GM21825 (cell line): ENCODE measurements around the gene ZNF497.
"Not testable (repeated sequence)": the region's sequence is repeated elsewhere in the genome, so short reads cannot be mapped to it uniquely, and the experiment has no call there.

Experiments
- ATAC-seq: cut with Tn5 transposase; IDR thresholded peaks from one replicate; pipeline ENCODE4 v1.9.1; 2021; ENCODE audit warnings: mild to moderate bottlenecking, moderate library complexity; ENCODE audit not compliant: unreplicated experiment

ZNF497 gene

GRCh38 chr19:58362272-58362994 lies at the start of gene ZNF497:
Gene ZNF497 (minus strand): TSS chr19:58362751. CDS start chr19:58357635, 5,116 bp downstream.
- peak; percentile 83 for ATAC-seq

DNA sequence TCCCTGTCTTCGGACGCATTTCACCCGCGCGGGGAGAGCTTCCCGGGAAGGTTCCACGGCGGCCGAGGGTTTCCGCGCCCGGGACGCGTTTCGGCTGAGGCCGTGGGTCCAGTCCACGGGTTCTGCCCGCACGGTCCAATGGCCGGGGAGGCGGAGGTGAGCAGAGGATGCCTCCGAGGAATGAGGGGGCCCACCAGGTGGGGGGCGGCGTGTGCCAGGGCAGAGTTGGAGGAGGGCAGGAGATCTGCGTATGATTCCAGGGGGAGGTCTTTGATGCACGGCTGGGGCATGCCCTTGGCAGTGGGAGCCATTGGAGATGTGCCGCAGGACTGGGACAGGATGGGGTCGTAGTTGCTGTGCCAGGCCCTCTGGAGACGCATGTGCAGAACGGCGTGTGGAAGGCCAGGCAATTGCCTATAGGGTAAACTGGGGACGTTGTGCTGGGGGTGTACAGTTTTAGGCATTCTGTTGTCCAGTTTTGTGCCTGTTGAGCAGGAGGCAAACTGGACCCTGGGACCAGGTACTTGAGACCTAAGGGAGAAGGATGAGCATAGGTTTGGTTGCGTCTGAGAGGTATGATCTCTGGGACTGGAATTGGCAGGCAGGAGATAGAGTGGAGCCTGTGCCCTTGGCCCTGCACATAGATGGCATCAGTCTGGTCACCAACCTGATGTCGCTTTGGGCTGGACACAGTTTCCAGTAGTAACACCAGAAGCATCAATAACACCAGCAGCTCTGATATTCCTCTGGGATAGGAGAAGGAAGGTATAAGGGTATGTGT lies 46.6 kb upstream of the ZNF497 start:
- peak; percentile 18 for ATAC-seq

- peak; percentile 81 for ATAC-seq
These were observed 45.8 kb upstream of the ZNF497 start, which contains the start of gene ZNF584 for GRCh38 chr19:58408152-58409009. Gene ZNF584 (plus strand): TSS chr19:58408649. CDS start chr19:58409148, 499 bp downstream.

GRCh38 chr19:58407658-58408151 lies 45.2 kb upstream of the ZNF497 start:
- peak; percentile 3 for ATAC-seq

DNA sequence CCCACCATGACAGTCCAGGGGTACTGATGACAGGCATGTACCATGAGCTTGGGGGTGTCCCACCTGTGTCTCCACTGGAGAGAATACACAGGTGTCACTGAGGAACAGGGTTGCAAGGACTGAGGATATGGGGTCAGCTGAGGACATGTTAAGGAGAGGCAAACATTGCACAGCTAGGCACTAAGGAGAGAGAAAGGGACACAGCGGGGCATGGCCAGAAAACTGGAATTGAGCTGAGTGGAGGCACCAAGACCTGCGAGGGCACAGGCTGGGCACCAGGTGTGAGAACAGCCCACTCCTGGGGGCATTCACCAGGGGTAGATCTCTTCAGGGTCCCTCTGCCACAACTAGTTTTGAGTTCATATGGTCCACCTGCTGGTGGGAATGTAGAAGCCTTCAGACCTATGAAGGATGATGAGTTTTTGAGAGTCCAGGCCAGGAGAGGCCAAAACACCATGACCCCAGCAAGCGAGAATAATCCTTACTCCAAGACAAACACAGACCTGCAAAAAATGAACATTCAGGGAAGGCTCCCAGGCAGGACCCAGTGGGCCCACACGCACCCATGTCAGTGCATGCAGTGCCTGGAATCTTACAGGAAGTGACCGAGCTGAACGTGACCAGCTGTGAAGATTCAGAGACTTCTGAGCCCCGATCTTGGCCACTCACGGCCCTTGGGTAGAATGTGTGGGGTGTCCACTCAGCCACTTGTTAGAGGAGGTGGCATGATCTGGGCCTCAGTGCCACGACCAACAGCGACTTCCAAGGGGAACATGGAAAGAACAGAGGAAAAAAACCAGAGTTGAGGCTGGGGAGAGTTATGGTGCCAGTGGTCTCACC lies 44.5 kb upstream of the ZNF497 start:
- no peak for ATAC-seq

DNA sequence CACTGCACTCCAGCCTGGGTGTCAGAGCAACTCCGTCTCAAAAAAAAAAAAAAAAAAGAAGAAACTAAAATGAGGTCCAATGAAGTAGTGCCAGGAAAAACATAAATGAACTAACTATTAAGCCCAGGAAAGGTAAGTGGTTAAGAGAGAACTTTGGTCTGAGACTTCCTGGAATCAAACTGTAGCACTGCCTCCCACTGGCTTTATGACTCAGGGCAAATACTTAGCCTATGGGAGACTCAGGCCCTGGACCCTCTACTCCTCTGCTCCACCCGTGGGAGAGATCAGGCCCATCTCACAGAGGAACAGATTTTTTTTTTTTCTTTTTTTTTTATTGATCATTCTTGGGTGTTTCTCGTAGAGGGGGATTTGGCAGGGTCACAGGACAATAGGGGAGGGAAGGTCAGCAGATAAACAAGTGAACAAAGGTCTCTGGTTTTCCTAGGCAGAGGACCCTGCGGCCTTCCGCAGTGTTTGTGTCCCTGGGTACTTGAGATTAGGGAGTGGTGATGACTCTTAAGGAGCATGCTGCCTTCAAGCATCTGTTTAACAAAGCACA lies 41.4 kb upstream of the ZNF497 start:
- ATAC-seq, result not testable (repeated sequence)

DNA sequence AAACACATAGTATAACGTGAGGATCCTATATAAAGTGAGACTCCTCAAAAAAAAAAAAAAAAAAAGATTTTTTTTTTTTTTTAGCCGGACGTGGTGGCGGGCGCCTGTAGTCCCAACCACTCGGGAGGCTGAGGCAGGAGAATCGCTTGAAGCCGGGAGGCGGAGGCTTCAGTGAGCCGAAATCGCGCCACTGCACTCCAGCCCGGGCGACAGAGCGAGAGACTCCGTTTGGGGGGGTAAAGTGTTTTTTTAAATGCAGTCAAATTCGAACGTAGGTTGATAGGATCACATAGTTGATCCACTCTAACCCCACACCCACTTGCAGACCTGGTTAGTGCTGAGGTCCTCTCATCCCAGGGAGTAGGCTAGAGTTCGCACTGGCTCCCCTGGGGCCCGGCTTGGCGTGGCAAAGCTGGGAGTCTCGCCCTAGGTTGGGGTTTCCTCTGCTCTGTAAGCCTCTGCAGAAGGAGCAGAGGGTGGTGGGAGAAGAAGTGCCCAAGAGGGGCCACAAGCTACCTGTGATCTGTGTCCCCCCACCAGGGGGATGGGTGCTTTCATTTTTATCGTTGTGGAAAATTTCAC lies 39.4 kb upstream of the ZNF497 start:
- ATAC-seq, result no peak

- peak; percentile 97 for ATAC-seq
These were observed 38.6 kb upstream of the ZNF497 start for GRCh38 chr19:58400916-58401839.

- ATAC-seq, result no peak
These were observed 37.9 kb upstream of the ZNF497 start for GRCh38 chr19:58400316-58400915.

GRCh38 chr19:58399903-58400302 lies 37.4 kb upstream of the ZNF497 start:
- no peak for ATAC-seq

GRCh38 chr19:58398545-58398944 lies 36.0 kb upstream of the ZNF497 start:
- no peak for ATAC-seq

- no peak for ATAC-seq
These were observed 35.5 kb upstream of the ZNF497 start for GRCh38 chr19:58398087-58398486.

- no peak for ATAC-seq
These were observed 35.0 kb upstream of the ZNF497 start for GRCh38 chr19:58397533-58398037.

DNA sequence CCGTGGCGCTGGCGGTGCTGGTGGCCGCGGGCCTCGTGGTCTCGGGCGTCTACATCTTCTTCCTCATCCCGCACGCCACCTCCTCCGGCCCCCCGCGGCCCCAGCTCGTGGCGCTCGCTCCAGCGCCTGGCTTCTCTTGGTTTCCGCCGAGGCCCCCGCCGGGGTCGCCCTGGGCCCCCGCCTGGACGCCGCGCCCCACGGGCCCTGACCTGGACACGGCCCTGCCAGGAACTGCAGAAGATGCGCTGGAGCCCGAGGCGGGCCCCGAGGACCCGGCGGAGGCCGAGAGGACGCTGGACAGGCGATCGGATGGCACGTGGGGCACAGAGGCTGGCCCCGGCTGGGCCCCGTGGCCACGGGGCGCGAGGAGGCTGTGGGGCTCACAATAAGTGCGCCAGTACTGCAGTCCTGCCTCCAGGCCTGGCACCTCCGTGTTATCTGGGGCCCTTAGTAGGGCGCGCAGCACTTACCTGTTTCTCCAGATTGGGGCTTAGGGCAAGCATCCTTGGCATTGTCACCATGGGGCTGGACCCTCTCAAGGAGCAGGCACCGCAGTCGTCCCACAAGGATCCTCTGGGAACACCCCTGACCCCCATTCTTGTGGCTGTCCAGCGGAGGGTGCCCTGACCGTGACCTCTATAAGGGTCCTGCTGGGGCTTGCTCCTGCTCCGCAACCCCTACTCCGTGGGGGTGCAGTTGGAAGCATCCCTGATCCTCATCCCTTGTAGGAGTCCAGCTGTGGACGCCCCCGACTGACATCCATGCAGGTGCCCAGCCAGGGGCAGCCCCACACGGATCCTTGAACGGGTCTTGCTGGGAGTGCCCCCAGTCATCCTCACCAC lies 34.4 kb upstream of the ZNF497 start:
- ATAC-seq, result no peak

- no peak for ATAC-seq
These were observed 33.6 kb upstream of the ZNF497 start for GRCh38 chr19:58395979-58396627.

DNA sequence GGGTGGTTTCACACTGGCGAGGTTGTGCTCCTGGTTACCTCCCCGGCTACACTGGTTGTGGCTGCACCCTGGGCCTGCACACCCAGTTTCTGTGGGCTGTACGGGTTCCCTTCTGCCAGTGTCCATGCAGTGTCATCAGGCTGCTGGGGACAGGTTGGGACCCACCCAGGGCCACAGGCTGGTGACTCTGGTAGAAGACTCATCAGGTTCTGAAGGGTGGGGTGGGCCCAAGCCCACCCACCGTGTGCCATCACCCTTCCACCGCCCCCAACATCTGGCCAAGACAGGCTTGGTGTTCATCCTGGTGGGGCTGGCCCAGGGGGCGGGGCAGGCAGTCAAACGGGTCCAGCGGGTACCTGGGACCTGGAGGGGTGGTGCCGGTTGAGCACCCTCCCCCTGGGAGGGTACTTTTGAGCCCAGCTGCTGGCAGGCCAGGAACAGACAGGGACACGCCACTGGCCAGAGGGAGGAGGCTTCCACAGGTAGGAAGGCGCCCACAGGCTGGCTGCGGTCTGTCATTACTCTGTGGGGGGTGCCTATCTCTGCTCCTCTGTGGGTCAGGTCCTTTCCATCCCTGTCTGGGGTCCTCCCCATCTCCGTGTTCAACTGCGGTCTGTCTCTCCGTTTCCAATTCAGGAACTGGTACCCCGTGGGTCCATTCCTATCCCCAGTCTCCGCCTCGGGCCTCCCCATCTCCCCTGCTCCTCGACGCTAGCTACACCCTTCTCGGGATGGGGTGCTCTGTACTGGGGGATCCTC lies 32.8 kb upstream of the ZNF497 start, which contains the start of gene RNF225:
RNF225 (plus strand) TSS at position 437 of the 759 bp plus-strand sequence. CDS start 434 bp downstream, outside the sequence.
- no peak for ATAC-seq
